GM23338 (cell line): Measurements from ENCODE around the gene SLC24A4. TPM values are rescaled to one million over a fixed set of nuclear protein-coding genes. Genes with fewer than 3 reads are reported as not detected.

Experiments used
- ATAC-seq: fragments of 200-7000 bp; cut with Tn5 transposase; 3 replicates; pipeline ENCODE4 v1.9.1; 2020
- DNase-seq: peaks from one replicate; pipeline ENCODE4 v3.0.0-alpha.2; 2015; ENCODE audit warnings: low spot score
- H2AFZ ChIP-seq: fragments of 200-600 bp; sonication (generic); 2 replicates; pipeline ENCODE4 v1.8.0; 2016; ENCODE audit warnings: antibody characterized with exemption, mild to moderate bottlenecking, moderate library complexity
- H3F3A ChIP-seq: fragments of 200-600 bp; sonication (generic); replicated peaks from 2 replicates; pipeline ENCODE4 v1.8.0; 2017; ENCODE audit warnings: antibody characterized with exemption, mixed run types, low read depth
- H3K27ac ChIP-seq: fragments of 200-600 bp; sonication (generic); 2 replicates; pipeline ENCODE4 v1.6.1; 2016; ENCODE audit warnings: low read depth
- H3K27me3 ChIP-seq: fragments of 200-600 bp; sonication (generic); 2 replicates; pipeline ENCODE4 v1.8.0; 2016; ENCODE audit warnings: mild to moderate bottlenecking, mixed run types, moderate library complexity; ENCODE audit not compliant: insufficient read depth
- H3K36me3 ChIP-seq: fragments of 200-600 bp; sonication (generic); 2 replicates; pipeline ENCODE4 v1.8.0; 2016; ENCODE audit warnings: mild to moderate bottlenecking; ENCODE audit not compliant: insufficient read depth
- H3K4me1 ChIP-seq: fragments of 200-600 bp; sonication (generic); 2 replicates; pipeline ENCODE4 v1.8.0; 2016; ENCODE audit warnings: mild to moderate bottlenecking, moderate library complexity; ENCODE audit not compliant: insufficient read depth
- H3K4me2 ChIP-seq: fragments of 200-600 bp; sonication (generic); 2 replicates; pipeline ENCODE4 v1.7.1; 2017; ENCODE audit warnings: mixed run types
- H3K4me3 ChIP-seq: fragments of 200-600 bp; sonication (generic); 2 replicates; pipeline ENCODE4 v1.6.1; 2016; ENCODE audit warnings: mixed run types
- H3K79me2 ChIP-seq: fragments of 200-600 bp; sonication (generic); replicated peaks from 2 replicates; pipeline ENCODE4 v1.8.0; 2017; ENCODE audit warnings: mild to moderate bottlenecking; ENCODE audit not compliant: insufficient read depth
- H3K9me2 ChIP-seq: fragments of 200-600 bp; sonication (generic); 2 replicates; pipeline ENCODE4 v1.8.0; 2017; ENCODE audit not compliant: insufficient read depth
- H4K20me1 ChIP-seq: fragments of 200-600 bp; sonication (generic); replicated peaks from 2 replicates; pipeline ENCODE4 v1.8.0; 2017; ENCODE audit warnings: mild to moderate bottlenecking; ENCODE audit not compliant: insufficient read depth
- H3K27ac Mint-ChIP-seq: 2 replicates; pipeline ENCODE4 v1.8.0; 2020; ENCODE audit warnings: inconsistent platforms, mild to moderate bottlenecking, moderate library complexity, mixed read lengths
- H3K27me3 Mint-ChIP-seq: 3 replicates; pipeline ENCODE4 v1.8.0; 2022; ENCODE audit warnings: low read depth, mild to moderate bottlenecking, moderate library complexity, mixed read lengths, inconsistent platforms; ENCODE audit not compliant: insufficient read depth, poor library complexity
- H3K36me3 Mint-ChIP-seq: 3 replicates; pipeline ENCODE4 v1.8.0; 2021; ENCODE audit warnings: low read depth, mild to moderate bottlenecking, inconsistent platforms, moderate library complexity, mixed read lengths
- H3K4me1 Mint-ChIP-seq: 3 replicates; pipeline ENCODE4 v1.8.0; 2020; ENCODE audit warnings: mild to moderate bottlenecking, inconsistent platforms, mixed read lengths
- H3K4me3 Mint-ChIP-seq: 3 replicates; pipeline ENCODE4 v1.8.0; 2021; ENCODE audit warnings: moderate library complexity, mild to moderate bottlenecking, inconsistent platforms, mixed read lengths
- H3K9me3 Mint-ChIP-seq: 3 replicates; pipeline ENCODE4 v1.8.0; 2020; ENCODE audit warnings: moderate library complexity, mild to moderate bottlenecking, inconsistent platforms, mixed read lengths
- CREB1 ChIP-seq: fragments of 250-450 bp; sonication (Bioruptor Pico); IDR thresholded peaks from 2 replicates; pipeline ENCODE4 v1.5.0; 2020; ENCODE audit warnings: low read depth, mild to moderate bottlenecking, moderate library complexity
- CTCF ChIP-seq, 2 experiments: fragments of 200-600 bp in 1 of 2; sonication (generic) in 1 of 2; conservative IDR thresholded peaks; 2 replicates each; pipeline versions ENCODE4 v1.5.1 to v1.6.1; 2016 to 2017; ENCODE audit warnings: antibody characterized with exemption in 2 of 2, low read depth in 2 of 2, mild to moderate bottlenecking in 2 of 2, moderate library complexity in 1 of 2
- ETS1 ChIP-seq: IDR thresholded peaks from 2 replicates; pipeline ENCODE4 v1.6.1; 2016; ENCODE audit warnings: antibody characterized with exemption
- EZH2 ChIP-seq: fragments of 200-600 bp; sonication (generic); IDR thresholded peaks from one replicate; pipeline ENCODE4 v1.8.0; 2017; ENCODE audit warnings: antibody characterized with exemption, mild to moderate bottlenecking, low read depth; ENCODE audit not compliant: unreplicated experiment
- POLR2AphosphoS5 ChIP-seq: IDR thresholded peaks from 2 replicates; pipeline ENCODE4 v1.6.1; 2016; ENCODE audit warnings: antibody characterized with exemption, low read depth
- REST ChIP-seq: IDR thresholded peaks from one replicate; pipeline ENCODE4 v1.6.1; 2018; ENCODE audit warnings: antibody characterized with exemption; ENCODE audit not compliant: unreplicated experiment
- ZNF462 ChIP-seq: fragments of 250-450 bp; sonication (Bioruptor Pico); IDR thresholded peaks from 2 replicates; pipeline ENCODE4 v1.5.0; 2020; ENCODE audit warnings: mild to moderate bottlenecking, moderate library complexity
- polyA plus RNA-seq: library from polyadenylated mRNA; unstranded; fragments of >200 nt; fragmentation: Nextera tagmentation; extraction: Ambion mirVana; gene quantifications from 2 replicates; pipeline ENCODE4 v1.2.1, GENCODE V29; 2016
- total RNA-seq: library from RNA; depleted of rRNA; stranded (reverse); fragments of >200 nt; shearing (Covaris generic); gene quantifications from 2 replicates; pipeline ENCODE4 v1.2.3, GENCODE V29; 2014

SLC24A4 gene
- total and polyA plus RNA-seq, 2 experiments from 2014 or later, result 0.06 to 0.38 TPM

GRCh38 chr14:92447416-92448197, 124.6 kb downstream of the SLC24A4 start:
- Histone ChIP-seq H3F3A (no peaks in the 10 kb centered on the region), H3K27ac (no peak overlapping the region), H3K9me2 (no peaks in the 10 kb centered on the region), H3K27me3 (no peaks in the 10 kb centered on the region), H3K4me3 (no peak overlapping the region), H2AFZ (no peak overlapping the region), H4K20me1 (no peaks in the 10 kb centered on the region), H3K79me2 (no peaks in the 10 kb centered on the region), H3K4me1 (no peaks in the 10 kb centered on the region), H3K4me2 (no peak overlapping the region), H3K36me3 (no peaks in the 10 kb centered on the region)
- peaks cover 10% of the 10 kb centered on the region for H3K27me3 Mint-ChIP-seq
- ATAC-seq (no peak), DNase-seq (no peak)
- TF ChIP-seq POLR2AphosphoS5, result no peak
- TF ChIP-seq ETS1, result no peak
- TF ChIP-seq CREB1 (CRISPR knock-in tag), result no peak
- TF ChIP-seq CTCF (conservative IDR thresholded peaks at IDR 0.05; ENCODE audit: low read depth in 2 of 2), result no peak
- no peak for TF ChIP-seq EZH2
- no peak overlapping the region for H3K27ac Mint-ChIP-seq
- H3K4me3 Mint-ChIP-seq, result no peak overlapping the region
- 0 out of 3 replicates have a peak, but pooled peaks cover 2% of the 10 kb centered on the region for H3K36me3 Mint-ChIP-seq
- peaks cover 4% of the 10 kb centered on the region; the same call in 1 of the 3 replicates for H3K9me3 Mint-ChIP-seq
- H3K4me1 Mint-ChIP-seq, result no peaks in the 10 kb centered on the region; the same call in 1 of the 3 replicates

GRCh38 chr14:92448786-92449185, 125.8 kb downstream of the SLC24A4 start:
- Mint-ChIP-seq H3K9me3 (peaks cover 4% of the 10 kb centered on the region; the same call in 1 of the 3 replicates), H3K36me3 (0 out of 3 replicates have a peak, but pooled peaks cover 2% of the 10 kb centered on the region), H3K4me1 (no peaks in the 10 kb centered on the region; the same call in 1 of the 3 replicates), H3K27me3 (peaks cover 10% of the 10 kb centered on the region), H3K4me3 (no peak overlapping the region), H3K27ac (no peak overlapping the region)
- no peak for DNase-seq
- no peaks in the 10 kb centered on the region for H3K27me3 ChIP-seq
- H4K20me1 ChIP-seq, result no peaks in the 10 kb centered on the region
- no peak overlapping the region for H3K4me2 ChIP-seq
- H3K27ac ChIP-seq, result no peak overlapping the region
- no peak overlapping the region for H2AFZ ChIP-seq
- no peaks in the 10 kb centered on the region for H3K9me2 ChIP-seq
- H3F3A ChIP-seq, result no peaks in the 10 kb centered on the region
- H3K36me3 ChIP-seq, result no peaks in the 10 kb centered on the region
- H3K4me3 ChIP-seq, result no peak overlapping the region
- ATAC-seq, result no peak
- no peaks in the 10 kb centered on the region for H3K4me1 ChIP-seq
- H3K79me2 ChIP-seq, result no peaks in the 10 kb centered on the region
- TF ChIP-seq REST (no peak), POLR2AphosphoS5 (no peak), ZNF462 (CRISPR knock-in tag) (no peak)
